ENCODE measurements around the gene PTPRD.

Gene PTPRD

DNA sequence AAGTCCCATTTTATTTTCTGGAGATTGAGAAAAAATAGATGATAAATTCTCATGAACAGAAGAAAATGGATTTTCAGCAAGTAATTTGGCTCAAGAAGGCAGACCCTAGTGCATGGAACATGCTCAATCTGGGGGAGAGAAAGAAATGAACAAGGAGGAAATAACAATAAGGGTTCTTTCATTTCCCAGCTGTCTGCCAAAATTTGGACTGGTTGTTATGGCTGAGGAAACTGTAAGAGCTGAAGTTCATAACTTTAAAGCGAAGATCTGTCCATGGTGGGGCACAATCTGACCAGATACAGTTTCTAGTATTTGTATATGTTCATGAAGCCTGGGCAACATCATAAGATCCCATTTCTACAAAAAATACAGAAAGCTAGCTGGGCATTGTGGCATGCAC lies 1426.7 kb downstream of the PTPRD start:
- no peaks in the 10 kb centered on the region for H3K4me1 ChIP-seq (ENCODE audit: control insufficient read depth, insufficient read depth, low read length)
- H3K4me3 ChIP-seq (ENCODE audit: insufficient read depth, low read depth, low read length), result no peak overlapping the region
- no peaks in the 10 kb centered on the region for H3K36me3 ChIP-seq (ENCODE audit: control insufficient read depth, insufficient read depth, low read length)
- no peaks in the 10 kb centered on the region for H3K9me3 ChIP-seq (ENCODE audit: control insufficient read depth, low read length)
- 43 to 50% methylated on average over 1 of the region's 1 CpG for WGBS, 2 experiments
- no peaks in the 10 kb centered on the region for H3K27me3 ChIP-seq (ENCODE audit: control insufficient read depth, insufficient read depth, low read length, poor library complexity, severe bottlenecking)
- no peak overlapping the region for H3K27ac ChIP-seq (ENCODE audit: insufficient read depth, low read depth, low read length, poor library complexity, severe bottlenecking)

GRCh38 chr9:9182431-9182830 lies 1430.4 kb downstream of the PTPRD start:
- Histone ChIP-seq H3K9me3 (ENCODE audit: control insufficient read depth, low read length) (no peaks in the 10 kb centered on the region), H3K27ac (ENCODE audit: insufficient read depth, low read depth, low read length, poor library complexity, severe bottlenecking) (no peak overlapping the region), H3K36me3 (ENCODE audit: control insufficient read depth, insufficient read depth, low read length) (no peaks in the 10 kb centered on the region), H3K27me3 (ENCODE audit: control insufficient read depth, insufficient read depth, low read length, poor library complexity, severe bottlenecking) (no peaks in the 10 kb centered on the region), H3K4me3 (ENCODE audit: insufficient read depth, low read depth, low read length) (no peak overlapping the region), H3K4me1 (ENCODE audit: control insufficient read depth, insufficient read depth, low read length) (peaks cover 7% of the 10 kb centered on the region)
- WGBS, 2 experiments, result 96 to 100% methylated on average over 1 of the region's 2 CpGs

GRCh38 chr9:9177081-9177480 lies 1435.7 kb downstream of the PTPRD start:
- Histone ChIP-seq H3K27ac (ENCODE audit: insufficient read depth, low read depth, low read length, poor library complexity, severe bottlenecking) (no peak overlapping the region), H3K27me3 (ENCODE audit: control insufficient read depth, insufficient read depth, low read length, poor library complexity, severe bottlenecking) (no peaks in the 10 kb centered on the region), H3K9me3 (ENCODE audit: control insufficient read depth, low read length) (no peaks in the 10 kb centered on the region), H3K36me3 (ENCODE audit: control insufficient read depth, insufficient read depth, low read length) (no peaks in the 10 kb centered on the region), H3K4me1 (ENCODE audit: control insufficient read depth, insufficient read depth, low read length) (peaks cover 7% of the 10 kb centered on the region), H3K4me3 (ENCODE audit: insufficient read depth, low read depth, low read length) (no peak overlapping the region)
- WGBS, 2 experiments, result no CpG with 5 or more reads among the region's 1 CpG

GRCh38 chr9:9174358-9174757 lies 1438.4 kb downstream of the PTPRD start:
- Histone ChIP-seq H3K4me3 (ENCODE audit: insufficient read depth, low read depth, low read length) (no peak overlapping the region), H3K9me3 (ENCODE audit: control insufficient read depth, low read length) (no peaks in the 10 kb centered on the region), H3K27ac (ENCODE audit: insufficient read depth, low read depth, low read length, poor library complexity, severe bottlenecking) (no peak overlapping the region), H3K27me3 (ENCODE audit: control insufficient read depth, insufficient read depth, low read length, poor library complexity, severe bottlenecking) (no peaks in the 10 kb centered on the region), H3K4me1 (ENCODE audit: control insufficient read depth, insufficient read depth, low read length) (peaks cover 7% of the 10 kb centered on the region), H3K36me3 (ENCODE audit: control insufficient read depth, insufficient read depth, low read length) (no peaks in the 10 kb centered on the region)

- H3K4me3 ChIP-seq (ENCODE audit: insufficient read depth, low read depth, low read length), result no peak overlapping the region
- H3K27ac ChIP-seq (ENCODE audit: insufficient read depth, low read depth, low read length, poor library complexity, severe bottlenecking), result no peak overlapping the region
- H3K4me1 ChIP-seq (ENCODE audit: control insufficient read depth, insufficient read depth, low read length), result peaks cover 7% of the 10 kb centered on the region
- 84 to 95% methylated on average over 1 of the region's 1 CpG for WGBS, 2 experiments
- no peaks in the 10 kb centered on the region for H3K9me3 ChIP-seq (ENCODE audit: control insufficient read depth, low read length)
- H3K27me3 ChIP-seq (ENCODE audit: control insufficient read depth, insufficient read depth, low read length, poor library complexity, severe bottlenecking), result no peaks in the 10 kb centered on the region
- no peaks in the 10 kb centered on the region for H3K36me3 ChIP-seq (ENCODE audit: control insufficient read depth, insufficient read depth, low read length)
Measured at GRCh38 chr9:9173264-9173663, 1439.5 kb downstream of the PTPRD start.

- no peaks in the 10 kb centered on the region for H3K4me1 ChIP-seq (ENCODE audit: control insufficient read depth, insufficient read depth, low read length)
- no peaks in the 10 kb centered on the region for H3K36me3 ChIP-seq (ENCODE audit: control insufficient read depth, insufficient read depth, low read length)
- H3K27me3 ChIP-seq (ENCODE audit: control insufficient read depth, insufficient read depth, low read length, poor library complexity, severe bottlenecking), result no peaks in the 10 kb centered on the region
- no peak overlapping the region for H3K27ac ChIP-seq (ENCODE audit: insufficient read depth, low read depth, low read length, poor library complexity, severe bottlenecking)
- H3K9me3 ChIP-seq (ENCODE audit: control insufficient read depth, low read length), result no peaks in the 10 kb centered on the region
- H3K4me3 ChIP-seq (ENCODE audit: insufficient read depth, low read depth, low read length), result no peak overlapping the region
- 83 to 86% methylated on average over 4 of the region's 4 CpGs for WGBS, 2 experiments
Measured at GRCh38 chr9:9170439-9171134, 1442.2 kb downstream of the PTPRD start.

DNA sequence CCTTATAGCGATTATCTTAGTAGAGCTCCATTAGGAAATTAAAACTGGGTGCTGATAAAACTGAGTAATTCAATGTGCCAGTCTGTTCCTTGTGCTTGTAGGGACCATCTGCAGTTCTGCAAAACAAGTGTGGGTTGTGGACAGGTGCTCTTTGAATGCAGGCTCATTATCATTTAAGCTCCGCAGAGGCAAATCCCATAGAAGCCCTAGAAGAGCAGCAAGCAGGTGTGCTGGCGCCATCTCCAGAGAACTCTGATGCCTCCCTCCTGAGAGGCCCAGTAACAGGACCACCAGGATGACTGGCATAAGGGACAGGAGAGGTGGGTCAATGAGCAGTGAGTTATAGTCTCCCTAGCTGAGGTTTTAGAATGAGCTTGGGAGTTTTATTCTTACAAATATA lies 1470.8 kb downstream of the PTPRD start:
- Histone ChIP-seq H3K27me3 (ENCODE audit: control insufficient read depth, insufficient read depth, low read length, poor library complexity, severe bottlenecking) (no peaks in the 10 kb centered on the region), H3K27ac (ENCODE audit: insufficient read depth, low read depth, low read length, poor library complexity, severe bottlenecking) (no peak overlapping the region), H3K4me3 (ENCODE audit: insufficient read depth, low read depth, low read length) (no peak overlapping the region), H3K36me3 (ENCODE audit: control insufficient read depth, insufficient read depth, low read length) (no peaks in the 10 kb centered on the region), H3K4me1 (ENCODE audit: control insufficient read depth, insufficient read depth, low read length) (no peaks in the 10 kb centered on the region), H3K9me3 (ENCODE audit: control insufficient read depth, low read length) (no peaks in the 10 kb centered on the region)
- 79 to 82% methylated on average over 3 of the region's 3 CpGs for whole genome bisulfite sequencing, 2 experiments

DNA sequence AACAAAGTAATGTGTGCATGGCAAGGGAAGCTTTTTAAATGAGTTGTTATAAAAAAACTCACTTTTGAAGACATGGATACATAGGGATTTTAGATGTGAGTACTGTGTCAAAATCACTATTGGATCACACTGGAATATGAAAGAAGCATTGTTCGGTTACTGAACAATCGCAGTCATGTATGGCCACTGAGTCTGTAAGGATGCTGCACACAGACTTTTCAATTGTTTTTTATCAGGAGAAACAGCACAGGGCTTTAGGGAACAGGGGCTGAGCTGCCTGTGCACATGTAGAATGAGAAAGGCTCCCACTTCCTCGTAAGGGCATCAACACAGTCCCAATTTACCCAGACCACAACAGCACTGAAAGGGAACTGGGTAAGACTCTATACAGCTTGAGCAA lies 1479.3 kb downstream of the PTPRD start:
- Histone ChIP-seq H3K4me3 (ENCODE audit: insufficient read depth, low read depth, low read length) (no peak overlapping the region), H3K36me3 (ENCODE audit: control insufficient read depth, insufficient read depth, low read length) (no peaks in the 10 kb centered on the region), H3K27ac (ENCODE audit: insufficient read depth, low read depth, low read length, poor library complexity, severe bottlenecking) (no peak overlapping the region), H3K4me1 (ENCODE audit: control insufficient read depth, insufficient read depth, low read length) (no peaks in the 10 kb centered on the region), H3K27me3 (ENCODE audit: control insufficient read depth, insufficient read depth, low read length, poor library complexity, severe bottlenecking) (no peaks in the 10 kb centered on the region), H3K9me3 (ENCODE audit: control insufficient read depth, low read length) (no peaks in the 10 kb centered on the region)
- WGBS, 2 experiments, result 92 to 93% methylated on average over 3 of the region's 3 CpGs

DNA sequence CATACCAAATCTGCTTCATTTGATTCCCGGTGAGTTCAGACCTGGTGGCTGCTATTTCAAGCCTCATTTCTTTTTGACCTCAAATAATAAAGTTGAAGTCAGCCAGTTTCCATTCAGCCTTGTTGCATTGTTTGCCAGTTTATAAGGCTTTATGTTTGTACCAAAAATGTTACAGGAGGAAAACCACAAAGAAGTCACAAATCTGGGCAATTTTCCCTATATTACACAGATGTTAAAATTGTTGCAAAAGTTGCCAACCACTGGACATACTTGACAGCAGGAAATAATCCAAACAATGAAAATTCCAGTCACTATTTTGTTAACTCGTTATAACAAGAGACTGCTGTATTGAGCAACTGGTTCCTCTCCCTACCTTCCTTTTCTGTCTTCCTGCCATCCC lies 1488.2 kb downstream of the PTPRD start:
- H3K4me3 ChIP-seq (ENCODE audit: insufficient read depth, low read depth, low read length), result no peak overlapping the region
- 91 to 93% methylated on average over 2 of the region's 2 CpGs for WGBS, 2 experiments
- no peak overlapping the region for H3K27ac ChIP-seq (ENCODE audit: insufficient read depth, low read depth, low read length, poor library complexity, severe bottlenecking)
- H3K27me3 ChIP-seq (ENCODE audit: control insufficient read depth, insufficient read depth, low read length, poor library complexity, severe bottlenecking), result no peaks in the 10 kb centered on the region
- H3K9me3 ChIP-seq (ENCODE audit: control insufficient read depth, low read length), result no peaks in the 10 kb centered on the region
- no peaks in the 10 kb centered on the region for H3K36me3 ChIP-seq (ENCODE audit: control insufficient read depth, insufficient read depth, low read length)
- H3K4me1 ChIP-seq (ENCODE audit: control insufficient read depth, insufficient read depth, low read length), result no peaks in the 10 kb centered on the region

DNA sequence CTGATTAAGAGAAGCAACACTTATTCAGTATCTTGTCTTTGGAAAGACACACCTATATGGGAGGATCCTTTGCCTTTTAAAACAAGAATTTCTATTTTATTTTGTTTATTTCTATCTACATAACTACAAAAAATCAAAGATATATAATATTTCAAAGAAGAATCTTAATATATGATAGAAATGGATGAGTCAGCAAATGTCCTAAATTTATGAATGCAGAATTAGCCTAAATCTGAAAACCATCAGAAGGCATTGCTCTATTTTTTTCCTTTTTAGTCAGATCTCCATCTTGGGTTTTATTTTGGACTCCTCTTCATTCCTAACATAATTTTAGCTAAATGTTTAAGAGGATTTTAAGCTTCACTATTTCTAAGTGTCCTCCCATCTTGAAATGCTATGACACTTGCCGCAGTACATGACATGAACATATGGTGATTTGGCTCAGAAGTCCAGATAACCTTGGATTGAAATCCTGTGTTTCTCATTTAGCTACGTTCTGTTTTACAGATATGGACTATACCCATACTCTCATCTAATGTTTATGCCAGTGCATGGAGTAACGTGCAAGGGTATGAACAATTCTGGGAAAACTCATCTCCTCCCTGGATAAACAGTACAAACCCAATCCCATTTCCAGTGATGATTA lies 1490.4 kb downstream of the PTPRD start:
- no peaks in the 10 kb centered on the region for H3K36me3 ChIP-seq (ENCODE audit: control insufficient read depth, insufficient read depth, low read length)
- no peak overlapping the region for H3K4me3 ChIP-seq (ENCODE audit: insufficient read depth, low read depth, low read length)
- H3K27ac ChIP-seq (ENCODE audit: insufficient read depth, low read depth, low read length, poor library complexity, severe bottlenecking), result no peak overlapping the region
- H3K27me3 ChIP-seq (ENCODE audit: control insufficient read depth, insufficient read depth, low read length, poor library complexity, severe bottlenecking), result no peaks in the 10 kb centered on the region
- H3K4me1 ChIP-seq (ENCODE audit: control insufficient read depth, insufficient read depth, low read length), result no peaks in the 10 kb centered on the region
- 92 to 95% methylated on average over 3 of the region's 3 CpGs for WGBS, 2 experiments
- no peaks in the 10 kb centered on the region for H3K9me3 ChIP-seq (ENCODE audit: control insufficient read depth, low read length)
